Sigmoid colon (tissue), 7 donors: ENCODE measurements around the gene OPRL1. TPM values are rescaled to one million over a fixed set of nuclear protein-coding genes. Genes with fewer than 3 reads are reported as not detected.

Experiments used
- DNase-seq: peaks from one replicate; pipeline ENCODE4 v3.0.0-alpha.2; 2019
- H3K27ac ChIP-seq, 4 donors: fragments of 200-600 bp; sonication (generic); one replicate each; pipeline ENCODE4 v1.5.1; 2016 to 2019; ENCODE audit warnings: mild to moderate bottlenecking in 1 of 4
- H3K27me3 ChIP-seq, 3 donors: fragments of 200-600 bp; sonication (generic); one replicate each; pipeline ENCODE4 v1.5.1; 2019; ENCODE audit warnings: mild to moderate bottlenecking in 1 of 3
- H3K36me3 ChIP-seq, 4 donors: fragments of 200-600 bp; sonication (generic); one replicate each; pipeline ENCODE4 v1.5.1; 2016 to 2019
- H3K4me1 ChIP-seq, 4 donors: fragments of 200-600 bp; sonication (generic); one replicate each; pipeline ENCODE4 v1.5.1; 2017 to 2019
- H3K4me3 ChIP-seq, 4 donors: fragments of 200-600 bp; sonication (generic); one replicate each; pipeline ENCODE4 v1.5.1; 2017 to 2019; ENCODE audit warnings: mild to moderate bottlenecking in 2 of 4, moderate library complexity in 1 of 4
- H3K9me3 ChIP-seq, 4 donors: fragments of 200-600 bp in 3 of 4; sonication (generic) in 3 of 4; one replicate each; pipeline versions ENCODE4 v1.5.1 to v1.6.1; 2013 to 2019
- CTCF ChIP-seq, 4 experiments: fragments of 450-650 bp in 3 of 4; fragments of 200-600 bp in 1 of 4; IDR thresholded peaks; one replicate each; pipeline ENCODE4 v1.5.1; 2016 to 2019; ENCODE audit warnings: antibody characterized with exemption in 4 of 4, mild to moderate bottlenecking in 3 of 4, moderate library complexity in 2 of 4
- EP300 ChIP-seq, 4 donors: sonication (generic); formaldehyde crosslinking; IDR thresholded peaks; one replicate each; pipeline ENCODE4 v1.6.1; 2017; ENCODE audit warnings: antibody characterized with exemption in 4 of 4
- POLR2A ChIP-seq, 2 donors: fragments of 450-650 bp; IDR thresholded peaks; one replicate each; pipeline ENCODE4 v1.6.1; 2016; ENCODE audit warnings: antibody characterized with exemption in 2 of 2, mild to moderate bottlenecking in 2 of 2, moderate library complexity in 2 of 2
- POLR2AphosphoS5 ChIP-seq, 4 donors: sonication (generic); formaldehyde crosslinking; IDR thresholded peaks; one replicate each; pipeline ENCODE4 v1.6.1; 2017; ENCODE audit warnings: antibody characterized with exemption in 4 of 4
- WGBS, 2 donors: extraction: QIAGEN DNeasy Blood & Tissue Kit; methylation state at CpG; one replicate each; pipeline ENCODE4 v1.1.7; 2013; 5-methylcytosine and 5-hydroxymethylcytosine counted together
- intact Hi-C: fragments of 100-400 bp; cut with DNase I; formaldehyde crosslinking; loops from one replicate; pipeline ENCODE4 v1.15.1; 2023
- polyA plus RNA-seq, 3 donors: library from polyadenylated mRNA; stranded (reverse); fragments of 200-250 nt; gene quantifications; one replicate each; pipeline ENCODE4 v1.2.3, GENCODE V29; 2013
- total RNA-seq, 4 donors: library from RNA; depleted of rRNA; stranded (reverse); fragments of >200 nt; gene quantifications; one replicate each; pipeline ENCODE4 v1.1.0, GENCODE V29; 2016
- donor health status: healthy with polysubstance abuse.
- donor health status: Bipolar disorder and iron deficiency.
- donor health status: healthy.

OPRL1 gene
- total and polyA plus RNA-seq, 7 donors: under 0.01 to 2.2 (median 0.89) TPM; not detected in 1

GRCh38 chr20:64049878-64050260 is 30.0 kb upstream of the OPRL1 start:
- Histone ChIP-seq H3K36me3 (no peaks in the 10 kb centered on the region), H3K4me1 (peaks cover 0 to 21% (median 16%) of the 10 kb centered on the region in 4 donors), H3K9me3 (no peaks in the 10 kb centered on the region), H3K27ac (peak overlapping the region; percentile 44 to 68 (median 53)), H3K4me3 (peak overlapping the region in 3 of 4 donors; percentile 27 to 35 (median 28)), H3K27me3 (peaks cover 41 to 96% (median 87%) of the 10 kb centered on the region in 3 donors)
- 17 to 29% methylated on average over 16 of the region's 16 CpGs for WGBS, 2 donors
- TF ChIP-seq POLR2AphosphoS5 (IDR thresholded peaks at IDR 0.05): no peak
- no peak for TF ChIP-seq CTCF (IDR thresholded peaks at IDR 0.05)
- TF ChIP-seq POLR2A (IDR thresholded peaks at IDR 0.05): no peak
- TF ChIP-seq EP300 (IDR thresholded peaks at IDR 0.05): no peak
- DNase-seq: no peak
- intact Hi-C loops: no loop called here

- Histone ChIP-seq H3K4me3 (peak overlapping the region in 2 of 4 donors; percentile 27 to 28), H3K27ac (peak overlapping the region; percentile 44 to 68 (median 53)), H3K4me1 (peaks cover 0 to 21% (median 16%) of the 10 kb centered on the region in 4 donors), H3K27me3 (peaks cover 41 to 96% (median 83%) of the 10 kb centered on the region in 3 donors), H3K9me3 (no peaks in the 10 kb centered on the region), H3K36me3 (no peaks in the 10 kb centered on the region)
- TF ChIP-seq POLR2AphosphoS5 (IDR thresholded peaks at IDR 0.05) (no peak), CTCF (IDR thresholded peaks at IDR 0.05) (no peak), POLR2A (IDR thresholded peaks at IDR 0.05) (no peak), EP300 (IDR thresholded peaks at IDR 0.05) (no peak)
- 57 to 79% methylated on average over 23 of the region's 23 CpGs for WGBS, 2 donors
- DNase-seq: no peak
- intact Hi-C loops: no loop called here
These were observed 29.4 kb upstream of the OPRL1 start for GRCh38 chr20:64050261-64051032.

GRCh38 chr20:64051033-64051452 is 28.8 kb upstream of the OPRL1 start:
- Histone ChIP-seq H3K36me3 (no peaks in the 10 kb centered on the region), H3K4me3 (no peak overlapping the region), H3K4me1 (peaks cover 0 to 21% (median 16%) of the 10 kb centered on the region in 4 donors), H3K9me3 (no peaks in the 10 kb centered on the region), H3K27ac (peak overlapping the region; percentile 44 to 68 (median 53)), H3K27me3 (peaks cover 41 to 96% (median 83%) of the 10 kb centered on the region in 3 donors)
- no peak for DNase-seq
- no peak for TF ChIP-seq POLR2AphosphoS5 (IDR thresholded peaks at IDR 0.05)
- no peak for TF ChIP-seq POLR2A (IDR thresholded peaks at IDR 0.05)
- no peak for TF ChIP-seq CTCF (IDR thresholded peaks at IDR 0.05)
- no peak for TF ChIP-seq EP300 (IDR thresholded peaks at IDR 0.05)
- 73 to 82% methylated on average over 11 of the region's 11 CpGs for WGBS, 2 donors
- intact Hi-C loops: no loop called here

- DNase-seq: no peak
- Histone ChIP-seq H3K4me1 (peaks cover 0 to 21% (median 16%) of the 10 kb centered on the region in 4 donors), H3K4me3 (no peak overlapping the region), H3K9me3 (no peaks in the 10 kb centered on the region), H3K27ac (peak overlapping the region; percentile 47 to 70 (median 60)), H3K36me3 (no peaks in the 10 kb centered on the region), H3K27me3 (peaks cover 41 to 94% (median 84%) of the 10 kb centered on the region in 3 donors)
- intact Hi-C loops: no loop called here
- 58 to 83% methylated on average over 15 of the region's 15 CpGs for WGBS, 2 donors
- no peak for TF ChIP-seq POLR2A (IDR thresholded peaks at IDR 0.05)
- peak in 2 of 4 donors; percentile 18 to 55 for TF ChIP-seq POLR2AphosphoS5 (IDR thresholded peaks at IDR 0.05)
These were observed 28.1 kb upstream of the OPRL1 start for GRCh38 chr20:64051561-64052325.

GRCh38 chr20:64052326-64052722 is 27.6 kb upstream of the OPRL1 start:
- no peak for DNase-seq
- H3K4me3 ChIP-seq: no peak overlapping the region
- WGBS, 2 donors: 83 to 86% methylated on average over 10 of the region's 10 CpGs
- peaks cover 36 to 88% (median 78%) of the 10 kb centered on the region in 3 donors for H3K27me3 ChIP-seq
- no peaks in the 10 kb centered on the region for H3K36me3 ChIP-seq
- TF ChIP-seq EP300 (IDR thresholded peaks at IDR 0.05) (no peak), POLR2A (IDR thresholded peaks at IDR 0.05) (no peak), POLR2AphosphoS5 (IDR thresholded peaks at IDR 0.05) (no peak), CTCF (IDR thresholded peaks at IDR 0.05) (no peak)
- peak overlapping the region; percentile 36 to 70 (median 48) for H3K27ac ChIP-seq
- intact Hi-C loops: no loop called here
- H3K9me3 ChIP-seq: no peaks in the 10 kb centered on the region
- peaks cover 0 to 21% (median 16%) of the 10 kb centered on the region in 4 donors for H3K4me1 ChIP-seq
